Activated CD8-positive, alpha-beta memory T cell treated with anti-CD3 and anti-CD28 coated beads, Interleukin-2, amount 50 U/mL, for 48 hours (primary cell): ENCODE measurements around the gene TEX22.
"Not testable (repeated sequence)": the region's sequence is repeated elsewhere in the genome, so short reads cannot be mapped to it uniquely, and the experiment has no call there.

Experiments used
- DNase-seq: peaks from one replicate; pipeline ENCODE4 v3.0.0-alpha.2; 2020

The TEX22 gene, protein sequence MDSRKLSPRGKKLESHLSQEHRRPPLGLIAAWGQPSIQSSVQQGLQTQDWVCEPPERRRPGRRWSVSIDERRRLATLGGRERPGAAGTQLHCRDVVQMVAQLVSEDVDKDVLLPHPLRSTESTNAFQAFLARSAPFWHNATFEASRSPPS

DNA sequence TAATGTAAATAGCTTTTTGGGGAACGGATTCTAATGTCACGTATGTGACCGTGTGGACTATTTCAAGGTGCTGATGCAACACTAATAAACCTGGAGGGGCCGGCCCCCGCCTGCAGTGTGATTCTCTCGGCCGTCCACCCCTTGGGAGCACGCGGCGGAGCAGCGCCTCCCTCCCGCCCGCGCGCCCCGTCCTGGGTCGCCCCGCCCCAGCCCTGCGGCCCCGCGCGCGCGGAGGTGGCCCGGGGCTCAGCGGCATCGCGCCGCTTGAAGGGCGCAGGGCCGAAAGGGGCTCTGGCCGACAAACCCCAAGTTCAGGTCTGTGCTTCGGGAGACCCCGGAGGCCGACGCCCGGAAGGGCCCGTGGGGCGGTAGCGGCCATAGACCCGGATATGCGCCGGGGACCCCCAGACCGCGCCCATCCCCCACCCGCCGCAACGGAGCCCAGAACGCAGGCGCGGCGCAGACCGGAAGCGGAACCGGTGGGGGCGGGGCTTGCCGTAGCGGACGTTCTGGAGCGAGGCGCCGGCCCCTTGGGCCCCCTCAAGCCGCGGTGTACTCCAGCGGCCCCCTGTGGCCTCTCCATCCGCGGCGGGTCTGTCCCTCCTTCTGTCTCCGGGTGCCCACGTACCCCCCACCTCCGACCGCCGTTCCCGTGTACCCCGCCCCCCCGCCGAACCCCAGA, at the start of gene TEX22:
Gene TEX22, plus strand, starts transcription at position 495 of the 682 bp plus-strand sequence. CDS start 803 bp downstream, outside the sequence.
- DNase-seq = peak; percentile 100

DNA sequence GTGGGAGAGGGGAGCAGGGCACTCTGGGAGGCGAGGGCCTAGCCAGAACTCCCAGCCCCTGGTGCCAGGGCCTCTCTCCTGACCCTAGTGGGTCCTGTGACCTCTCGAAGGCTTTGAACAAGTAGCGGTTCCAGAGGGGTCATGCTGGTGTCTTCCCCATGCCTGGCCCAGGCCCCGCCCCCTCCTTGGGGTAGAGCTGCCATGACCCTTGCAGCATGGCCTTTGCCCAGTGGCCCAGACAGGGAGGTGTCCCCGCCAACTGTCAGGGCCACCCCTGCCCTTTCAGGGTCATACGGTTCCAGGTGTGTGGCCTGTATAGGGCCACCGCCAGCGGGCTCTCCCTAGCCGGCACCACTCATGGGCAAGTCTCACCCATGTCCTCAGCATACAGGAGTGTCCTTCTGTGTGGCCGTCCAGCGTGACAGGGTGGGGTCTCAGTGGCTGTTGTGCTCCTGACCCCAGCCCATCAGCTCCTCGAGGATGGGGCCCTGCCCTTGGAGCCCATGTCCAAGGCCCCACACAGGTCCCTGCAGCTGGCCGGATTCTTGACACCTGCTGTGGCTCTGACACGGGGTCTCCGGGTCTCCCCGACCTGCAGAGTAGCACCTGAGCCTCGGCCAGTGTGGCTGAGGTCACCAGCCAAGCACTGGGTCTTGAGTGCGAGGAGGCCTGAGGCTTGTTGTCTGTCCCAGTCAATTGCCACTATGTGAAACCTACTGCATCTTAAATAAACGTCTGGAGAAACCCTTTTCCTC, 49.2 kb upstream of the TEX22 start:
- no peak for DNase-seq

DNA sequence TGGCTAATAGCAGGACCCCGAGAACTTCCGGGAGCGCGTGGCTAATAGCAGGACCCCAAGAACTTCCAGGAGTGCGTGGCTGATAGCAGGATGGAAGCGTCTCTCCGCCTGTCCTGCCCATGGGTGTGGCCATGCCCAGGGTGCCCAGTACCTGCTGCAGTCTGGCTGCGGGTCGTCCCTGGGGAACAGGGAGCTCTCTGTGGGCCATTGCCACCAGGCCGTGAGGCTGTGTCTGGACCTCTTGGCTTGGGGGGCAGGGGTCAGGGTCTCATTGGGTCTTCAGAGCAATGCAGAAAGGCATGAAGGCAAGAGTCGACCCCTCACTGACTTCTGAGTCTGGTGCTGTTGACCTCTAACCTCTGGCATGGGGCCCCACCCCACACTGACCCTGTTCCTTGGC, 48.3 kb upstream of the TEX22 start:
- DNase-seq = no peak

DNA sequence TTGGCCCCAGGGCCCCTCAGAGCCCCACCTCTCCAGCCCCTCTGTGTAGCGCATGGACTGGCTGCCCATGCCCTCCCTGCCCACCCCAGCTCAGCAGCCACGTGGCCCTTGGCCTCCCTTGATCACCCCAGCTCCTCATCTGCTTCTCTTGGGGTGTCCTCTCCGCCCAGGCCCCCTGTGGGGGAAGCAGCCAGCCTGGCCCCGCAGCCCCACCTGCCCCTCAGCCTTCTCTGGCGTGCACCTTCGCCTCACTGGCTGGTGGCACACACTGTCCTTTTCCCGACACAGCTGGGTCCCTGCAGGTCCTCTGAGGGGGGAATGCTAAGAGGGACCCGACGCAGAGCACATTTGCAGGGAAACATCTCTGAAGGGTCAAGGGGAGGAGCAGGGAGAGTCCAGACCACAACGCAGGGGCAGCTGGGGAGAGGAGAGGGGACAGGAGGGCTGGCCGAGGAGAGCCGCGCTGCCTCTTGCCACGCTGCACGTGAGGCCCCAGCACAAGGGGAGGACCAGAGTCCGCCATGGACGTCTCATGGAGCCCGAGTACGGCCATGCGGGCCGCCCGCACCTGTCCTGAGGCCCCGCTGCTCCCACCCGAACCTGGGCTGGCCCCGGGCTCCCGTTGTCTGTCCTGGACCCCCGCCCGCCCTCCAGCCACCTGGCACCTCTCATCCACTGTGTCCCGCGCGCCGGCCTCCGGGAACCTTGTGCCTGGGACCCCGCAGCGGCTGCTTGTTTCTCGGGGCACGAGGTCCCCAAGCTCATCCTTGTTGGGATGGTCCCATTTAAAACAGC, 47.7 kb upstream of the TEX22 start:
- DNase-seq = no peak

DNA sequence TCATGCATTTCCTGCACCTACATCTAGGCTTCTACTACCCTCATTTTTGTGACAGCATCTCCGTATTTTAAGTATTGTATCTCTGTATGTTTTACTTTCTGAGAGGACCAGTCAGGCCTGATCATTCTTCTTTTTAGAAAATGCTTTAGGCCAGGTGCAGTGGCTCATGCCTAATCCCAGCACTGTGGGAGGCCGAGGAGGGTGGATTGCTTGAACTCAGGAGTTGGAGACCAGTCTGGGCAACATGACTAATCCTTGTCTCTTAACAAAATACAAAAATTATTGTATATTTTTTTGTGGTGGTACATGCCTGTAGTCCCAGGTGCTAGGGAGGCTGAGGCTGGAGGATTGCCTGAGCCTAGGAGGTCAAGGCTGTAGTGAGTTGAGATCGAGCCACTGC, 46.9 kb upstream of the TEX22 start:
- DNase-seq = no peak

DNA sequence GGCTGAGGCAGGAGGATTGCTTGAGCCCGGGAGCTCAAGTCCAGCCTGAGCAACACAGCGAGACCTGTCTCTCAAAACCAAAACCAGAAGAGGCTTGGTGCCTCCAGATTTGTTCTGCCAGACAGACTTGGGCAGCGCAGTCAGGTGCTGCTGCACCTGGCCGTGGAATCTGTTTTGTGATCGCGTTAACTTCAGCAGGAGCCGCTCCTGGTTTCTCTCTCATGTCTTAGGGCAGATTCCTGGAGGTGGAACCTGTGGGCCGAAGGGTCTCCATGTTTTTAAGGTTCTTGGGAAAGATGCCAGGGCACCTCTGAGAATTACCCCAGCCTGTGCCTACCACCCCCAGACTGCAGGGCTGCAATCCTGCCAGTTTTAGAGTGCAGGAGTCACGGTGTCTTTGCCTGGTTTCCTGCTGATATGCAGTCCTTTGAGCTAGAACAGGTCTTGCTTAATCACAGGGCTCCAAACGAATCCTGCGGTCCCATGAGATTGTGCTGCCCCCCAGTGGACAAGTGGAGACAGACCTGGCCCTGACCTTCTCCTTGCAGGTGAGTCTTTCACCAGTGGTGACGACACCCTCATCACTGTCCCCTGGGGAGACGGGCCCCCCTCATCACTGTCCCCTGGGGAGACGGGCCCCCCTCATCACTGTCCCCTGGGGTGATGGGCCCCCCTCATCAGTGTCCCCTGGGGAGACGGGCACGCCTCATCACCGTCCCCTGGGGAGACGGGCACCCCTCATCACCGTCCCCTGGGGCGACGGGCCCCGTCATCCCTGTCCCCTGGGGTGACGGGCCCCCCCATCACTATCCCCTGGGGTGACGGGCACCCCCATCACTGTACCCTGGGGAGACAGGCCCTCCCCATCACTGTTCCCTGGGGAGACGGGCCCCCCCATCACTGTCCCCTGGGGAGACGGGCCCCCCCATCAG, 46.2 kb upstream of the TEX22 start:
- DNase-seq = peak; percentile 91

DNA sequence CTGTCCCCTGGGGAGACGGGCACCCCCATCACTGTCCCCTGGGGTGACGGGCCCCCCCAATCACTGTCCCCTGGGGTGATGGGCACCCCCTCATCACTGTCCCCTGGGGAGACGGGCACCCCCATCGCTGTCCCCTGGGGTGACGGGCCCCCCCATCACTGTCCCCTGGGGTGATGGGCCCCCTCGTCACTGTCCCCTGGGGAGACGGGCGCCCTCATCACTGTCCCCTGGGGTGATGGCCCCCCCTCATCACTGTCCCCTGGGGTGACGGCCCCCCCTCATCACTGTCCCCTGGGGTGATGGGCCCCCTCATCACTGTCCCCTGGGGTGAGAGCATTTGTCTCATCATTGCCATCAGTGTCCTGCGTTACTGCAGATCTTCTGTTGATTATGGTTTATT, 45.2 kb upstream of the TEX22 start:
- no peak for DNase-seq

DNA sequence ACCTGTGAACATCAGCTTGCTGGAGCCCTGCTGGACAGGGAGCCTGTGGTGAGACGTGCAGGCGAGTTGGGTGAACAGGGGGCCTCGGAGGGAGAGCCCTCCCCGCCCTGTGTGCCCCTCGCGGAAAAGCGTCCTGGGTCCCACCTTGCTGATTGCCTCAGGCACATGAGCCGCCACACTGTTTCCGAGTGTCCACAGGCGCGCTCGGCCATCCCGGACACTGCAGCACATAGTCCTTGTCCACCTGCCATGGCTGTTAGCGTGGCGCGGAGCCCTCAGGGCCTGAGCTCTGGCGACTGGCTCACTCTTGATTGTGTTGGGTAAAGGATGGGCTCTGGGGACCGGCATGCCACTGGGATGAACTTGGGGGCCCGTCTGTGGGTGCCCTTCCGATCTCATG, 43.8 kb upstream of the TEX22 start:
- no peak for DNase-seq

DNA sequence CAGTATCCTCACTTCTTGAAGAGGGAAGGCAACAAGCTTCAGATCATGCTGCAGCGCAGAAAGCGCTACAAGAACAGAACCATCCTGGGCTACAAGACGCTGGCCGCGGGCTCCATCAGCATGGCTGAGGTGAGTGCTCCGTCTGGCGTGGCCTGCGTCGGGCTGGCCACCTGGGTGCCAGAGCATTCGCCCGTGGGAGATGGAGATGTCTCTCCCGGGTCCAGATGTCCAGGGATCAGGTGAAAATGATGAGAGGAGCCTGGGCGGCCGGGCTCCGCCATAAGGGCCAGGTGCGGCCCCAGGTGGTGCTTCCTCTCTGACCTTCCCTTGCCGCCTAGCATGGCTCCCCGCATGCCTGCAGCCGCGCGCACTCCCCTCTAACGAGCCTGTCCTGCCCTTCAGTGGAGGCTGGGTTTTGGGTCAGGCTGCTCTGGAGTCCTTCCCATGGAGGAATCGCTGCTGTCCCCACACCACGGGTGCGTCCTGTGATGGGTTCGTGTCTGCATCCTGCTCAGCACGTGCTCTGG, 43.2 kb upstream of the TEX22 start:
- DNase-seq = no peak

DNA sequence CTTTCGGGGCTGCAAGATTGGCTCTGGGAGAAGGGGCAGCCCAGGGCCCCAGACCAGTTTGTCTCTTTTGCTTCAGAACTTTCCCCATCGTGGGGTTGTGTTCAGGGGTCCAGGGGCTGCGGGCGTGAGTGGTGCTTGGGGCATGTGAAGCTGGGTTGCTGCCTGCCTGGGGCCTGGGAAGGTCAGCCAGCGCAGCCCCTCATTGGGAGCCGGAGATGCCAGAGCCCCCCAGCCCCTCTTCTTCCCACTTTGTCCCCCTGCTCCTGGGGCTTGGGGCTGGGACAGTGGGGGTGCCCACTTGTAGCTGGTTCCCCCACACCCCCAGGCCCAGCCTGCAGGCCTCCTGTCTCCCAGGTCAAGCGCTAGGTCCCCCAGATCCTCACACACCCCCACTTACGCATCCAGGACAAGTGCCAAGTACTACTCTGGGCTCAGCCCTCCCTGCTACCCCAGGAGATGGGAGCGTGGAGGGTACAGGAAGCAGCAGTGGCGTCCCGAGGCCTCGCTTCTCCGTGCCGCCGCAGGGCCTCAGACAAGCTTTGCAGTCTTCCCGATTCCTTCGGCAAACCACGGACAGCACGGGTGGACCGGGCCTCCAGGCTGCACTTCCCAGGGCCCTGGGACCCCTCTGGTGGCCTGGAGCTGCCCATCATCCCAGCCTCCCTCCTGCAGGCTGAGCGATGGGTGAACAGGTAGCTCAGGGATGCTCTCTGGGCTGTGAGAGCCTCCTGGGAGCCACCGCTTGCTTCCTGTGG, 42.3 kb upstream of the TEX22 start:
- no peak for DNase-seq

DNA sequence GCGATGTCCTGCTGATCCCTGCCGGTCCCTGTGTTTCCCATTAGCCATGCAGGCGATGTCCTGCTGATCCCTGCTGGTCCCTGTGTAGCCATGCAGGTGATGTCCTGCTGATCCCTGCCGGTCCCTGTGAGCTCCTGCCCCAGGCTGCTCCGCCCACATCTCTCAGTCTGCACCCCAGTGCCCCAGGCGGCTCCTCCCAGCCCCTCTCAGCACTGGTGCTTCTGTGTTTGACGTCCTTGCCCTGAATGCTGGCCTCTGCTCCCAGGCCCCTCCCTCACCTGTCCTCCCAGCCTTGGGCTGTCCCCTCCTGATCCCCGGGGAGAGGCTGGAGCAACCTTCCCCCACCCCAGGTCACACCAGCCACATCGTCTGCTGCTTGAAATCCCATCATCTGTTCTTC, 41.4 kb upstream of the TEX22 start:
- DNase-seq = no peak

DNA sequence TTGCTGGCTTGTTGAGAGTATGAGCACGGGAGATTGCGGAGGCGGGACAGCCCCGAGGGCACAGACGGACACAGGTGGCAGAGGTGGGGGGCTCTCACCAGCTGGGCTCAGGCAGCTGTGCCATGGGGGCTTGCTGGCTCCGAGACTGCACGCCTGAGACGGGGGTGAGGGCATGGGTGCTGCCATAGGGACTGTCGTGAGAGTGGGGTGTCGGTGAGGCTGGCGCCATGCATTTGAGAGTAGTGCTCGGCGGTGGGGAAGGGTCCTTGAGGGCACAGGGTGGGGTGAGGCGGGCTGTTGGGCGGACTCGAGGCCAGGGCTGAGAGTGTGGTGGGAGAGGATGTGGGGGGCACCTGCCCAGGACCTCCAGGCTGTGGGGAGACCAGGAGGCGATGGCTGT, 40.7 kb upstream of the TEX22 start:
- DNase-seq = no peak

DNA sequence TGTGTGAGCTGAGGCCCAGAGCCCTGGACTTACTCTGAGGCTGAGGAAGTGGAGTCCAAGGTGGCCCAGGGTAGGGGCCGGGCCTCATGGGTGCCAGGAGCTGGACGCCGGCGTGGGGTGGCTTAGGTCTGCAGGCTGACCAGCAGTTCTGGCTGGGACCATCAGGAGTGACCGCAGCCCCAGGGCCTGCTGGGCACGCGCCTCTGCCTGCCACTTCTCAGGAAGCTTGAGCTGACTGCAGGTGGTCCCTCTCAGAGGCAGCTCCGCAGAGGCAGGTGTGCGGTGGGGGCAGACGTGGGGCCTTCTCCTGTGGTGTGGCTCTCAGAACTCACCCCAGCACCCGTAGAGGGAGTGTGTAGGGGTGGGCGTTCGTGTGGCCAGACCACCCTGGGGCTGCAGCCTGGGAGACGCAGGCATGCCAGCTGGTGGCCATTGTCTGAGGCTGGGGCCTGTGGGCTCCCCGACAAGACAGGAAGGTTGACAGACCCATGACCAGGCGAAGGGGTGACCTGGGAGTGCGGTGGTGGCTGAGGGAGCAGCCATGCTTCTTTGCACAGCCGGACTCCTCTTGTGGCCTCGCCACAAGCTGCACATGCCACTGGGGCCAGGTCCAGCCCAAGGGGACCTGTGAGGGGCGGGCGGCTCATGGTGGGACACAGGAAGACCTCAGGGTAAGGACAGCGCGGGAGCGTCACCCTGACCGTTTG, 40.0 kb upstream of the TEX22 start:
- DNase-seq = no peak

DNA sequence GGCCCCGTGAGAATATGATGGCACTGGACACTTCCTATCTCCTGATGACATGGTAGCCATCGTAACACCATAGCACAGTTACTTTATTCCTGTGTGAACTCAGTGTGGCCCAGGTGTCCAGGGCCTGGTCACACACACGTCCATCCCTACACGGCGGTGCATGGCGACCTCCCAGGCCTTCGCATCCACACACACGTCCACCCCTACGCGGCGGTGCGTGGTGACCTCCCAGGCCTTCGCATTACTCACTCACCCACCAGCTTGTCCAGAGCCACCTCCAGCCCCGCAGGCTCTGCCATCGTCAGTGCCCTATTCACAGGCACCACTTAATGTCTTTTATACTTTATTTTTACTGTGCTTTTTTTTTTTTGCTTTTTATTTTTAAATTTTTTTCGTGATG, 39.4 kb upstream of the TEX22 start:
- no peak for DNase-seq

DNA sequence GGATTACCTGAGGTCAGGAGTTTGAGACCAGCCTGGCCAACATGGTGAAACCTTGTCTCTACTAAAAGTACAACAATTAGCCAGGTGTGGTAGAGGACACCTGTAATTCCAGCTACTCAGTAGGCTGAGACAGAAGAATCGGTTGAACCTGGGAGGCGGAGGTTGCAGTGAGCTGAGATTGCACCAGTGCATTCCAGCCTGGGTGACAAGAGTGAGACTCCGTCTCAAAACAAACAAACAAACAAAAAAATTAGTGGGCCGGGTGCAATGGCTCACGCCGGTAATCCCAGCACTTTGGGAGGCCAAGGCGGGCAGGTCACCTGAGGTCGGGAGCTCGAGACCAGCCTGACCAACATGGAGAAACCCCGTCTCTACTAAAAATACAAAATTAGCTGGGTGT, 36.9 kb upstream of the TEX22 start:
- DNase-seq = not testable (repeated sequence)

DNA sequence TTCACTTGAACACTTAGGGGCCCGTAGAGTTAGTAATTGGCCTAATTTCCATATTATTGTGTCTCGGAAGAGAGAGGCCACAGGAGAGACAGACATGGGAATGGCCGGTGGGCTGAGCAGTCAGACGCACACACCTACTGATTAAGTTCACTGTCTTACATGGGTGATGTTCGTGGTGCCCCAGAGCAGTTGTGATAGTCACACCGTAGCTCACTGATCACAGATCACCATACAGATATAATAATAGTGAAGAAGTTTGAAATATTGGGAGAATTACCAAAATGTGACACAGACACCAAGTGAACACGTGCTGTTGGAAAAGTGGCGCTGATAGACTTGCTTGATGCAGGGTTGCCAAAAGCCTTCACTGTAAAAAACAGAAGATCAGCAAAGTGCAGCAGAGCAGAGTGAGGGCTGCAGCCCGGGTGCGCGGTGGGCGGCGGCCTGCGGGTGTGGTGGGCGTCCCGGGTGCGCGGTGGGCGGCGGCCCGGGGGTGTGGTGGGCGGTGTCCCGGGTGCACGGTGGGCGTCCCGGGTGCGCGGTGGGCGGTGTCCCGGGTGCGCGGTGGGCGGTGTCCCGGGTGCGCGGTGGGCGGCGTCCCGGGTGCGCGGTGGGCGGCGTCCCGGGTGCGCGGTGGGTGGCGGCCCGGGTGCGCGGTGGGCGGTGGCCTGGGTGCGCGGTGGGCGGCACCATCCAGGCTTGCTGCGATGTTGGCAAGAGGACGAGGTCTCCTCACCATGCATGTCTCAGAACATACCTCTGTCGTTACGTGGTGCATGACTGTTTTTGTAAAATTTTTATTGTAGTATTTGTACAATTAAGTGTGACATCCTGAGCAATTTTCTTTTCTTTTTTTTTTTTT, 34.3 kb upstream of the TEX22 start:
- peak; percentile 70 for DNase-seq

DNA sequence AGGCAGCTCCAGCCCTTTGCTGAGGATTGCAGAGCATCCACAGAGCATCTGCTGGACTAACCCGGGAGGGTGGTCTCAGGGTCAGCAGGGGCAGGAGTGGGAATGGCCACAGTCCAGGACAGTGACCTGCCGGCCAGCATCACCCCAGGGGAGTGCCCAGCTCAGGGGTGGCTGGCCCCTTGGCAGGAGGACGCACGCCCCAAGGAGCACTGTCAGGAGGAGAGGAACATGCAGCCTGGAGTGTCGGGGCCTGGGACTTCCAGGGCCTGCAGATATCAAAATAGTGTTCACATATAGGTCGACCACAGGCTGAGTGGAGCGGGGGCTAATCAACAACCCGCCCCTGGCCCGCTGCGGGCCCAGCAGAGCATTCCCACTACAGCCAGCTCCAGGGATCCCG, 33.2 kb upstream of the TEX22 start:
- no peak for DNase-seq

DNA sequence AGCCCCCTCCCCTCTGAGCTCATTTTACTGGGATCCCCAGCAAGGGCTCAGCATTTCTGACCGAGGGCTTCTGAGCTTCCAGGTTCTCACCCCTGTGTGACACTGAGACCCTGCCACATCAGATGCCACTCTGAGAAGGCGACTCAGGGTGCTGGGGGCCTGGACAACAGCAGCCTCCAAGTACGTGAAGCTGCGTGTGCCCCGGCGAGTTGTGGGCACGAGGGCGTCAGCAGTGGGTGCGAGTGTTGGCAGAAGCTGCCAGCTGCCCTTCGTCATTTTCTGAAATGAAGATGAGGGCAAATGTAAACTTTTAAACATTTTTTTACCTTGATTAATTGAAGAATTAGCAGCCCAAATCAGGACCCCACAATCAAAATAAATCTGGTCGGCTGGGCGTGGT, 32.7 kb upstream of the TEX22 start:
- DNase-seq = no peak

DNA sequence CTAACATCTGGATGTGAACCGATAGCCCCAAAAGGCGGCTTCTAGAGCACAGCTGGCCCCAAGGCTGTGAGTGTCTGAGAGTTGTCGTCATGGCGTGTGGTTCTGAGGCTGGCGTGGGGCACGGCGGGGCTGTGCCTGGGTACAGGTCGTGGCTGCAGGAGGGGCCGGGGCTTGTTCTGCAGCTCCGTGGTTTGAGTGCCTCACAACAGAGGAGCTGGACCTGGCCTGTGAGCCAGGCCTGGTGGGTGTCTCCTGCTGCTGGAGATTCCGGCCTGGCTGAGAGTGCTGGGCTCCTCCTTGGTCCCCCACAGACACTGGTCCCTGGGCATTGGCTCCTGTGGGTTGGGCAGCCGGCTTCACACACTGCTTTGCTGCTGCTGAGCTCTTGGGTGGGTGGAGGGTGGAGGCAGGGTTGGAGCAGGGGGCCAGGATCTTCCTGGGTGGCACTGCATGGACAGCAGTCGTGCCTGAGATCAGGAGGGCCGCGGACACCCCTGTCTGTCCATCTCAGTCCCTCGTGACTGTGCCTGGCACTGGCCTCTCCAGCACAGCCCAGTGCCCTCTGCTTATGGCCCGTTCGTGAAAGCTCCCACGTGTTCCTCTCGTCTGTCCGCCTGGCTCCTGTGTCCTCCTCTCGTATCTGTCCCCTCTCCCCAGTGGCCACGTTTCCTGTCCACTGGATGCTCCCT, 31.8 kb upstream of the TEX22 start:
- no peak for DNase-seq
